HL-60 (cell line): Measurements from ENCODE around the gene GRM4.

Source experiments
- GABPA ChIP-seq: IDR thresholded peaks from 2 replicates; pipeline ENCODE4 v1.6.1; 2012; ENCODE audit warnings: low read depth
- POLR2AphosphoS5 ChIP-seq: IDR thresholded peaks from 2 replicates; pipeline ENCODE4 v1.6.1; 2012; ENCODE audit warnings: low read depth
- SPI1 ChIP-seq: IDR thresholded peaks from 2 replicates; pipeline ENCODE4 v1.6.1; 2012; ENCODE audit warnings: low read depth, mild to moderate bottlenecking, borderline replicate concordance
- TF ChIP-seq, protein P1 (sequence below): IDR thresholded peaks from one replicate; pipeline ENCODE4 v1.5.1; 2011; ENCODE audit warnings: low read length, control low read depth, inconsistent platforms; ENCODE audit not compliant: insufficient read depth
- TF ChIP-seq, protein P2 (sequence below): IDR thresholded peaks from 2 replicates; pipeline ENCODE4 v1.6.1; 2012; ENCODE audit warnings: low read depth; ENCODE audit not compliant: insufficient replicate concordance

DNA sequence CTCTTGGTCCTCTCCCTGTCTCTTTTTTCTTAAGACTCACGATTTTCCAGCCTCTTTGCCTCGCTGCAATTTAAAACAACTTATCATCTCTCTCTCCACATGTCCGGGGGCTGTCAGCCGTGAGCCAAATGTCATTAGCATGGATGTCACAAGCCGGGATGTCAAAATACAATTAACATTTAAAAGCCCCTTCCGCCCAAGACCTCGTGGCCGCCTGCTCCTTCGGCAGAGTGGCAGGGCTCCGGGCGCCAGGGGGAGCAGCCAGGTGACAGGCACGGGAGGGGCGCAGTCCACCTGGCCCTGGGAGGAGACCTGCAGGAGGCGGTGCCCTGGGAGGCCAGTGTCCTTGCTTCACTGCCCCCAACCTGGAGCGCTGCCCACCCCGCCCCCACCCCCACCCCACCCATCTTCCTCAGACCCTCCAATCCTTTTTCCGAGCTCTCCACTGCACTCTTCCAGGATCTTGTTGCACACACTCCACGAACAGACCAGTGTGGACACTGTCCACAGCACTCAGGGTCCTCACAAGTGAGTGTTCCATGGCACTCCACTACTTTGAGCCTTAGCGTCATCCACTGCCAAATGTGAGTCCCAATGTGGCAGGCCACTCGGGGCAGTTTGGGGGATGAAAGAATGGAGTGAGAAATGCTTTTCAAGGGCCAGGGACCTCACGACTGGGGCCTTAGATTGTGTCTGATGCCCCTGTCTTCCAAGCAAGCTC is 5.6 kb upstream of the GRM4 start:
- TF ChIP-seq, protein P1, sequence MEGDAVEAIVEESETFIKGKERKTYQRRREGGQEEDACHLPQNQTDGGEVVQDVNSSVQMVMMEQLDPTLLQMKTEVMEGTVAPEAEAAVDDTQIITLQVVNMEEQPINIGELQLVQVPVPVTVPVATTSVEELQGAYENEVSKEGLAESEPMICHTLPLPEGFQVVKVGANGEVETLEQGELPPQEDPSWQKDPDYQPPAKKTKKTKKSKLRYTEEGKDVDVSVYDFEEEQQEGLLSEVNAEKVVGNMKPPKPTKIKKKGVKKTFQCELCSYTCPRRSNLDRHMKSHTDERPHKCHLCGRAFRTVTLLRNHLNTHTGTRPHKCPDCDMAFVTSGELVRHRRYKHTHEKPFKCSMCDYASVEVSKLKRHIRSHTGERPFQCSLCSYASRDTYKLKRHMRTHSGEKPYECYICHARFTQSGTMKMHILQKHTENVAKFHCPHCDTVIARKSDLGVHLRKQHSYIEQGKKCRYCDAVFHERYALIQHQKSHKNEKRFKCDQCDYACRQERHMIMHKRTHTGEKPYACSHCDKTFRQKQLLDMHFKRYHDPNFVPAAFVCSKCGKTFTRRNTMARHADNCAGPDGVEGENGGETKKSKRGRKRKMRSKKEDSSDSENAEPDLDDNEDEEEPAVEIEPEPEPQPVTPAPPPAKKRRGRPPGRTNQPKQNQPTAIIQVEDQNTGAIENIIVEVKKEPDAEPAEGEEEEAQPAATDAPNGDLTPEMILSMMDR, result no peak
- TF ChIP-seq GABPA (no peak), POLR2AphosphoS5 (no peak), SPI1 (no peak)
- TF ChIP-seq, protein P2, sequence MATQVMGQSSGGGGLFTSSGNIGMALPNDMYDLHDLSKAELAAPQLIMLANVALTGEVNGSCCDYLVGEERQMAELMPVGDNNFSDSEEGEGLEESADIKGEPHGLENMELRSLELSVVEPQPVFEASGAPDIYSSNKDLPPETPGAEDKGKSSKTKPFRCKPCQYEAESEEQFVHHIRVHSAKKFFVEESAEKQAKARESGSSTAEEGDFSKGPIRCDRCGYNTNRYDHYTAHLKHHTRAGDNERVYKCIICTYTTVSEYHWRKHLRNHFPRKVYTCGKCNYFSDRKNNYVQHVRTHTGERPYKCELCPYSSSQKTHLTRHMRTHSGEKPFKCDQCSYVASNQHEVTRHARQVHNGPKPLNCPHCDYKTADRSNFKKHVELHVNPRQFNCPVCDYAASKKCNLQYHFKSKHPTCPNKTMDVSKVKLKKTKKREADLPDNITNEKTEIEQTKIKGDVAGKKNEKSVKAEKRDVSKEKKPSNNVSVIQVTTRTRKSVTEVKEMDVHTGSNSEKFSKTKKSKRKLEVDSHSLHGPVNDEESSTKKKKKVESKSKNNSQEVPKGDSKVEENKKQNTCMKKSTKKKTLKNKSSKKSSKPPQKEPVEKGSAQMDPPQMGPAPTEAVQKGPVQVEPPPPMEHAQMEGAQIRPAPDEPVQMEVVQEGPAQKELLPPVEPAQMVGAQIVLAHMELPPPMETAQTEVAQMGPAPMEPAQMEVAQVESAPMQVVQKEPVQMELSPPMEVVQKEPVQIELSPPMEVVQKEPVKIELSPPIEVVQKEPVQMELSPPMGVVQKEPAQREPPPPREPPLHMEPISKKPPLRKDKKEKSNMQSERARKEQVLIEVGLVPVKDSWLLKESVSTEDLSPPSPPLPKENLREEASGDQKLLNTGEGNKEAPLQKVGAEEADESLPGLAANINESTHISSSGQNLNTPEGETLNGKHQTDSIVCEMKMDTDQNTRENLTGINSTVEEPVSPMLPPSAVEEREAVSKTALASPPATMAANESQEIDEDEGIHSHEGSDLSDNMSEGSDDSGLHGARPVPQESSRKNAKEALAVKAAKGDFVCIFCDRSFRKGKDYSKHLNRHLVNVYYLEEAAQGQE, result no peak
